ENCODE measurements around the gene CHD1L. TPM values are rescaled to one million over a fixed set of nuclear protein-coding genes. Genes with fewer than 3 reads are reported as not detected.
"Not testable (repeated sequence)": the region's sequence is repeated elsewhere in the genome, so short reads cannot be mapped to it uniquely, and the experiment has no call there.

CHD1L gene
- polyA plus RNA-seq, 3 donors: 13.1 to 23.0 (median 15.2) TPM

GRCh38 chr1:147233903-147234302, 8.6 kb upstream of the CHD1L start:
- H3K27ac ChIP-seq (ENCODE audit: low read depth in 1 of 2, low read length in 2 of 2); H3K4me3 Mint-ChIP-seq; H3K36me3 Mint-ChIP-seq; H3K4me2 ChIP-seq (replicated peaks; ENCODE audit: extremely low read depth, low read length, poor library complexity, severe bottlenecking); intact Hi-C loops (cut with micrococcal nuclease); H4K20me1 ChIP-seq (ENCODE audit: insufficient read depth, low read length); H3K27ac Mint-ChIP-seq; H3K79me2 ChIP-seq (ENCODE audit: insufficient read depth, low read length); DNase-seq; H3K27me3 Mint-ChIP-seq (ENCODE audit: low read depth in 3 of 3); H3K4me1 ChIP-seq (ENCODE audit: control insufficient read depth in 1 of 2, insufficient read depth in 2 of 2, low read length in 2 of 2); H2AFZ ChIP-seq (ENCODE audit: insufficient read depth, low read depth, low read length, poor library complexity, severe bottlenecking); H3K36me3 ChIP-seq (replicated peaks in 1 of 2; ENCODE audit: control insufficient read depth in 1 of 2, insufficient read depth in 2 of 2, low read length in 2 of 2); H3K9ac ChIP-seq (ENCODE audit: insufficient read depth, low read length, poor library complexity, severe bottlenecking); H3K4me1 Mint-ChIP-seq; H3K4me3 ChIP-seq (replicated peaks in 1 of 3; ENCODE audit: low read depth in 2 of 3, low read length in 3 of 3); H3K27me3 ChIP-seq (ENCODE audit: control insufficient read depth in 2 of 2, insufficient read depth in 2 of 2, low read length in 2 of 2): not testable (repeated sequence)
- peaks cover 7 to 40% (median 27%) of the 10 kb centered on the region in 7 donors for H3K9me3 Mint-ChIP-seq
- 83% methylated on average over 1 of the region's 8 CpGs for WGBS (ENCODE audit: insufficient coverage)
- peaks cover 12 to 25% of the 10 kb centered on the region in 2 donors for H3K9me3 ChIP-seq (replicated peaks in 1 of 2; ENCODE audit: control insufficient read depth in 1 of 2, insufficient read depth in 1 of 2, low read length in 2 of 2)

GRCh38 chr1:147235822-147236221, 6.7 kb upstream of the CHD1L start:
- H3K9ac ChIP-seq (ENCODE audit: insufficient read depth, low read length, poor library complexity, severe bottlenecking): no peak overlapping the region
- H3K27ac Mint-ChIP-seq: no peak overlapping the region
- no peak overlapping the region for H3K4me2 ChIP-seq (replicated peaks; ENCODE audit: extremely low read depth, low read length, poor library complexity, severe bottlenecking)
- no peak overlapping the region for H3K4me3 Mint-ChIP-seq
- no peak overlapping the region for H3K27ac ChIP-seq (ENCODE audit: low read depth in 1 of 2, low read length in 2 of 2)
- peaks cover 0 to 6% of the 10 kb centered on the region in 2 donors for H3K36me3 Mint-ChIP-seq
- no peaks in the 10 kb centered on the region for H3K79me2 ChIP-seq (ENCODE audit: insufficient read depth, low read length)
- peaks cover 7 to 38% (median 27%) of the 10 kb centered on the region in 7 donors for H3K9me3 Mint-ChIP-seq
- no peaks in the 10 kb centered on the region for H3K4me1 ChIP-seq (ENCODE audit: control insufficient read depth in 1 of 2, insufficient read depth in 2 of 2, low read length in 2 of 2)
- H3K4me3 ChIP-seq (replicated peaks in 1 of 3; ENCODE audit: low read depth in 2 of 3, low read length in 3 of 3): no peak overlapping the region
- intact Hi-C loops (cut with micrococcal nuclease): no loop called here
- H3K27me3 ChIP-seq (ENCODE audit: control insufficient read depth in 2 of 2, insufficient read depth in 2 of 2, low read length in 2 of 2): no peaks in the 10 kb centered on the region
- H2AFZ ChIP-seq (ENCODE audit: insufficient read depth, low read depth, low read length, poor library complexity, severe bottlenecking): no peak overlapping the region
- 80% methylated on average over 1 of the region's 1 CpG for WGBS (ENCODE audit: insufficient coverage)
- no peak for TF ChIP-seq CTCF (IDR thresholded peaks at IDR 0.05)
- peaks cover 0 to 4% (median 1%) of the 10 kb centered on the region in 3 donors for H3K27me3 Mint-ChIP-seq (ENCODE audit: low read depth in 3 of 3)
- no peaks in the 10 kb centered on the region for H3K4me1 Mint-ChIP-seq
- H3K9me3 ChIP-seq (replicated peaks in 1 of 2; ENCODE audit: control insufficient read depth in 1 of 2, insufficient read depth in 1 of 2, low read length in 2 of 2): peaks cover 12 to 25% of the 10 kb centered on the region in 2 donors
- no peak for DNase-seq
- no peaks in the 10 kb centered on the region for H3K36me3 ChIP-seq (replicated peaks in 1 of 2; ENCODE audit: control insufficient read depth in 1 of 2, insufficient read depth in 2 of 2, low read length in 2 of 2)
- no peaks in the 10 kb centered on the region for H4K20me1 ChIP-seq (ENCODE audit: insufficient read depth, low read length)
